Peyer's patch (tissue), 4 donors: ENCODE measurements around the gene MUTYH. TPM values are rescaled to one million over a fixed set of nuclear protein-coding genes. Genes with fewer than 3 reads are reported as not detected.

Experiments
- DNase-seq, 3 donors: peaks; one replicate each; pipeline ENCODE4 v3.0.0-alpha.2; 2017 to 2019
- H3K27ac ChIP-seq, 4 donors: fragments of 200-600 bp; sonication (generic); one replicate each; pipeline ENCODE4 v1.5.1; 2016 to 2019
- H3K27me3 ChIP-seq, 2 donors: fragments of 200-600 bp; sonication (generic); one replicate each; pipeline ENCODE4 v1.5.1; 2019
- H3K36me3 ChIP-seq, 3 donors: fragments of 200-600 bp; sonication (generic); one replicate each; pipeline ENCODE4 v1.5.1; 2016 to 2019
- H3K4me1 ChIP-seq, 4 donors: fragments of 200-600 bp; sonication (generic); one replicate each; pipeline ENCODE4 v1.5.1; 2016 to 2019
- H3K4me3 ChIP-seq, 4 donors: fragments of 200-600 bp; sonication (generic); 1 replicate in 3 of 4; 2 replicates in 1 of 4; pipeline ENCODE4 v1.5.1; 2016 to 2019; ENCODE audit warnings: mild to moderate bottlenecking in 1 of 4
- H3K9me3 ChIP-seq, 4 donors: fragments of 200-600 bp; sonication (generic); one replicate each; pipeline ENCODE4 v1.5.1; 2016 to 2019; ENCODE audit warnings: mild to moderate bottlenecking in 1 of 4
- POLR2A ChIP-seq, 2 donors: fragments of 450-650 bp; IDR thresholded peaks; one replicate each; pipeline ENCODE4 v1.5.1; 2017; ENCODE audit warnings: antibody characterized with exemption in 2 of 2, mild to moderate bottlenecking in 2 of 2, moderate library complexity in 2 of 2
- total RNA-seq, 4 donors: library from RNA; depleted of rRNA; stranded (reverse); fragments of >200 nt; gene quantifications; one replicate each; pipeline ENCODE4 v1.1.0, GENCODE V29; 2016
- TF ChIP-seq, protein P1 (sequence below), 6 experiments: fragments of 450-650 bp in 4 of 6; fragments of 200-600 bp in 2 of 6; sonication (generic) in 1 of 6; IDR thresholded peaks; one replicate each; pipeline ENCODE4 v1.5.1; 2017 to 2019; ENCODE audit warnings: antibody characterized with exemption in 6 of 6, mild to moderate bottlenecking in 3 of 6, moderate library complexity in 1 of 6

Gene MUTYH
- total RNA-seq, 4 donors from 2014 or later: 28.1 to 73.1 (median 50.7) TPM

DNA sequence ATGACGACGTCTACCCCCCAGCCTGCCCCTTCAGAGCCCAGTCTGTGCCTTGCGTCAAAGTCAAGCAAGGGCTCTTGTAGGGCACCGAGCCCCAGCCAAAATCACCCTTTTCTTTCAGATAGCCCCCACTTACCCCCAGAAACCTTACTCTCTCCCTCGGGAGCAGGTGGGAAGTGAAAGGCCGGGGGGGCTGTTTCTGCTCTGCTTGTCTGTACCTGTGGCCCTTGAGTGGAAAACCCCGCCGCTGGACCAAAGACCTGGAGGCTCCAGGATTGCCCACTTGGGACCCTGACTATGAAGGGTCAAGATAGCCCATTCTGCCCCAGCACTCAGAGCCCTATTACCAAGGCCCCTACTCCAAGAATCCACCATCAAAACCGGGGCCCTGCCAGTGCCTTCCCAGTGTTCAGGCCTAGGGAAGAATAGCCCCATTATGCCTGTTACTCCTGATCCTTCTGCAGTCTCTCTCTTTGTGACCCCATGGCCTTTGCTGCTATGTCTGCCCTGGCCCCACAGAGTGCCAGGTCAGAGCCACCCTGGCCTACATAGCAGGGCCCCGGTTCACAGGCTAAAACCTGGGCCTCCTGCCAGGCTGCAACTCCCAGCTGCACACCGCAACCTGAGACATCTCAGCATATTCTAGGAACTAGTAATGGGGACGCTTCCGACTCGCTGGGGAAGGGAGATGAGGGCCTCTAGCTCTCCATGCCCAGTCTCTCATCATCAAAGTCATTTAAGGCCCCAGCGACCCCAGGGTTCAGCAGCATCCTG is 35.7 kb downstream of the MUTYH start:
- H3K4me3 ChIP-seq: peak overlapping the region; percentile 54 to 85 (median 77)
- no peaks in the 10 kb centered on the region for H3K27me3 ChIP-seq
- peak in 2 of 3 donors; percentile 31 to 61 for DNase-seq
- H3K27ac ChIP-seq: peak overlapping the region; percentile 82 to 95 (median 90)
- H3K9me3 ChIP-seq: no peaks in the 10 kb centered on the region
- H3K4me1 ChIP-seq: peaks cover 0 to 14% (median 6%) of the 10 kb centered on the region in 4 donors
- TF ChIP-seq POLR2A (IDR thresholded peaks at IDR 0.05): no peak
- TF ChIP-seq, protein P1, sequence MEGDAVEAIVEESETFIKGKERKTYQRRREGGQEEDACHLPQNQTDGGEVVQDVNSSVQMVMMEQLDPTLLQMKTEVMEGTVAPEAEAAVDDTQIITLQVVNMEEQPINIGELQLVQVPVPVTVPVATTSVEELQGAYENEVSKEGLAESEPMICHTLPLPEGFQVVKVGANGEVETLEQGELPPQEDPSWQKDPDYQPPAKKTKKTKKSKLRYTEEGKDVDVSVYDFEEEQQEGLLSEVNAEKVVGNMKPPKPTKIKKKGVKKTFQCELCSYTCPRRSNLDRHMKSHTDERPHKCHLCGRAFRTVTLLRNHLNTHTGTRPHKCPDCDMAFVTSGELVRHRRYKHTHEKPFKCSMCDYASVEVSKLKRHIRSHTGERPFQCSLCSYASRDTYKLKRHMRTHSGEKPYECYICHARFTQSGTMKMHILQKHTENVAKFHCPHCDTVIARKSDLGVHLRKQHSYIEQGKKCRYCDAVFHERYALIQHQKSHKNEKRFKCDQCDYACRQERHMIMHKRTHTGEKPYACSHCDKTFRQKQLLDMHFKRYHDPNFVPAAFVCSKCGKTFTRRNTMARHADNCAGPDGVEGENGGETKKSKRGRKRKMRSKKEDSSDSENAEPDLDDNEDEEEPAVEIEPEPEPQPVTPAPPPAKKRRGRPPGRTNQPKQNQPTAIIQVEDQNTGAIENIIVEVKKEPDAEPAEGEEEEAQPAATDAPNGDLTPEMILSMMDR (IDR thresholded peaks at IDR 0.05): no peak
- no peaks in the 10 kb centered on the region for H3K36me3 ChIP-seq

DNA sequence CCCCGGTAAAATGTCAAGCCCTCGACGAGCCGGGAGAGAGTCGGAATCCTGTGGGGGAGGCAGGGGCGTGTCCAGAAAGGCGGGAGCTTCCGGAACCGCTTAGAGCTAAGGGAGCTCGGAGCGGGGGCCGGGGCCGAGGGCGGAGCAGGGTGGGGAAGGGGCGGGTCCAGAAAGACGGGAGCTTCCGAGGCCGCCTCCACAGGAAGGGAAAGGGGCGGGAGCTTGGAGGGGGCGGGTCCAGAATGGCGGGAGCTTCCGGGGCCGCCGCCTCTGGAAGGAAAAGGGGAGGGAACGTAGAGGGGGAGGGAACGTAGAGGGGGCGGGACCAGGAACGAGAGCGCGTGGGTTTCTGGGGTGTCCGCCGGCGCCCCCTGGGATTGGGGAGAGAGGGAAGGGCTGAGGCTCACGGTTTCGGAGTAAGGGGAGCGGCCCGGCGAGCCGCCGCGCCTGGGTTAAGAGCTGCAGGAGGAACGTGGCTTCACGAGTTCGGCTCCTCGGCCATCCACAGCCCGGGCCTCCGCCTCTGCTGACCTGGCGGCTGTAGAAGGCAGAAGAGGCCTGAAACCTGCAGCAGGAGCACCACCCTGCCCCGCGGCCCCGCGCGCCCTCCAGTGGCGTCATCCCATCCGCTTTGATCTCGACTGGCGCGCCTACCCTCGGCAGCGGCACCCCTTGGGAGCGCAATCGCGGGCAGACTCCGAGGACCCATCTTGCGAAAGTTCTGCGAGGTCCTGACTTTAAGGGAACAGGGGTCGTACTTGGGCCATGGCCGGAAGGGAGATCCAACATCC is 36.5 kb downstream of the MUTYH start:
- Histone ChIP-seq H3K9me3 (no peaks in the 10 kb centered on the region), H3K4me3 (peak overlapping the region; percentile 54 to 85 (median 77)), H3K27ac (peak overlapping the region; percentile 82 to 95 (median 90)), H3K4me1 (peaks cover 0 to 14% (median 6%) of the 10 kb centered on the region in 4 donors), H3K27me3 (no peaks in the 10 kb centered on the region), H3K36me3 (no peaks in the 10 kb centered on the region)
- TF ChIP-seq, protein P1 (IDR thresholded peaks at IDR 0.05): peak; percentile 45 to 88 (median 78)
- TF ChIP-seq POLR2A (IDR thresholded peaks at IDR 0.05): peak; percentile 64 to 73
- peak; percentile 97 to 99 (median 99) for DNase-seq

DNA sequence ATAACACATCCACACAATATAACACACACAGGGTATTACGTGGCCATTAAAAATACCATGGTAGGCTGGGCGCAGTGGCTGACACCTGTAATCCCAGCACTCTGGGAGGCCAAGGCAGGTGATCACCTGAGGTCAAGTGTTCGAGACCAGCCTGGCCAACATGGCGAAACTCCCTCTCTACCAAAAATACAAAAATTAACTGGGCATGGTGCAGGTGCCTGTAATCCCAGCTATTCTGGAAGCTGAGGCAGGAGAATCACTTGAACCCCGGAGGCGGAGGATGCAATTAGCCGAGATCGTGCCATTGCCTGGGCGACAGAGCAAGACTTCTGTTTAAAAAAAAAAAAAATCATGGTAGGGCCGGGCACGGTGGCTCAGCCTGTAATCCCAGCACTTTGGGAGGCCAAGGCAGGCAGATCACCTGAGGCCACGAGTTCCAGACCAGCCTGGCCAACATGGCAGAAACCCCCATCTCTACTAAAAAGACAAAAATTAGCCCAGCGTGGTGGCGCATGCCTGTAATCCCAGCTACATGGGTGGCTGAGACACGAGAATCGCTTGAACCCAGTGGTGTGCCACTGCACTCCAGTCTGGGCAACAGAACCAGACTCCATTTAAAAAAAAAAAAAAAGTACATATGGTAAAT is 37.6 kb downstream of the MUTYH start:
- Histone ChIP-seq H3K4me1 (peaks cover 0 to 14% (median 6%) of the 10 kb centered on the region in 4 donors), H3K27me3 (no peaks in the 10 kb centered on the region), H3K36me3 (no peaks in the 10 kb centered on the region), H3K9me3 (no peaks in the 10 kb centered on the region), H3K27ac (peak overlapping the region in 3 of 4 donors; percentile 77 to 85 (median 82)), H3K4me3 (peak overlapping the region; percentile 54 to 85 (median 77))
- no peak for DNase-seq
- no peak for TF ChIP-seq POLR2A (IDR thresholded peaks at IDR 0.05)

DNA sequence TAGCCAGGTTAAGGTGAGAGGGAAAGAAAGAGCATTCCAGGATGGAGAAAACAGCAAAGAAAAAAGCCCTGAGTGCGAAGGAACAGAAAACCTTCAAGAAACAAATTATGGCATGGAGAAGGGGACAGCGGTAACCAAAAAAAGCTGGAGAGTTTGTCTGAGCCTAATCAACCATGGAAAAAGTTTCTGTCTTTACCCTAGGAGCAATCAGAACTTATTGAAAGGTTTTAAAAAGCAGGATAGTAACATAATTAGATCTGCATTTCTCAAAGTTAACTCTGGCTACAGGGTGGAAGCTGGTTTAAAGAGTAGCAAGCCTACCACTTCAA is 39.6 kb downstream of the MUTYH start:
- no peak for TF ChIP-seq POLR2A (IDR thresholded peaks at IDR 0.05)
- TF ChIP-seq, protein P1 (IDR thresholded peaks at IDR 0.05): no peak

DNA sequence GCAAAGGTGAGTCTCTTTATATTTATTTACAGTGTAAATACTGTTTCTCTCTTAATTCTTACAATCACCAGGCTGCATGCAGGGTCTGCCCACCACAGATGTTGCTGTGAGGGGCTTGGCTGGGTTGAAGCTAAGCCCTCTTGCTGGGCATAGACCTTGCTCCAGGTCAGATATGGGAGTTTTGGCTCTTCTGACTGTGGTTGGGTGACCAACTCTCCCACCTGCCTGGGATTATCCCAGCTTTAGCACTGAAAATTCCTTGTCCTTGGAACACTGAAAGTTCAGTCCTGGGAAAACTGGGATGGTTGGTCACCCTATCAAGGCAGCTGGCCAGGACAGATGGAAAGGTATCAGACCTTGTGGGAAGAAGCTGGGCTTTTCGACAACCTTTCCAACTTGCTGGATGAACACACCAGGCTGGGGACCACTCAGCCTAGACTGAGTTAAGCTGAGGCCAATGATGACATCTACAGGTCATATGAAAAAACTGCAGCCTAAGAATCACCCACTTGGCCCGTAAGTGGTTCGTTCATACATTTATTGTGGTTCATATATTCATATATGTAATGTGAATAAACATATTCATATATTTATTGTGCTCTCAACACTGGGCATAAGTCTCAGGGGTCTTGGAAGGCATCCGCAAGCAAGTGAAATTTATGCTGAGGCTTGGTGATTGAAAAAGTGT is 40.1 kb downstream of the MUTYH start:
- no peaks in the 10 kb centered on the region for H3K9me3 ChIP-seq
- H3K36me3 ChIP-seq: no peaks in the 10 kb centered on the region
- no peak overlapping the region for H3K27ac ChIP-seq
- peaks cover 0 to 14% (median 6%) of the 10 kb centered on the region in 4 donors for H3K4me1 ChIP-seq
- H3K4me3 ChIP-seq: no peak overlapping the region
- no peaks in the 10 kb centered on the region for H3K27me3 ChIP-seq
- no peak for TF ChIP-seq POLR2A (IDR thresholded peaks at IDR 0.05)
- TF ChIP-seq, protein P1 (IDR thresholded peaks at IDR 0.05): peak; percentile 55 to 86 (median 77)
- peak in 2 of 3 donors; percentile 31 to 63 for DNase-seq

More for the DNA sequence above, 39.6 kb downstream of the MUTYH start:
- H3K4me1 ChIP-seq: peaks cover 0 to 14% (median 6%) of the 10 kb centered on the region in 4 donors
- no peaks in the 10 kb centered on the region for H3K9me3 ChIP-seq
- no peak overlapping the region for H3K4me3 ChIP-seq
- H3K27ac ChIP-seq: no peak overlapping the region
- H3K27me3 ChIP-seq: no peaks in the 10 kb centered on the region
- DNase-seq: no peak
- H3K36me3 ChIP-seq: no peaks in the 10 kb centered on the region
